ENCODE results near the gene ARID3C.

Gene ARID3C

DNA sequence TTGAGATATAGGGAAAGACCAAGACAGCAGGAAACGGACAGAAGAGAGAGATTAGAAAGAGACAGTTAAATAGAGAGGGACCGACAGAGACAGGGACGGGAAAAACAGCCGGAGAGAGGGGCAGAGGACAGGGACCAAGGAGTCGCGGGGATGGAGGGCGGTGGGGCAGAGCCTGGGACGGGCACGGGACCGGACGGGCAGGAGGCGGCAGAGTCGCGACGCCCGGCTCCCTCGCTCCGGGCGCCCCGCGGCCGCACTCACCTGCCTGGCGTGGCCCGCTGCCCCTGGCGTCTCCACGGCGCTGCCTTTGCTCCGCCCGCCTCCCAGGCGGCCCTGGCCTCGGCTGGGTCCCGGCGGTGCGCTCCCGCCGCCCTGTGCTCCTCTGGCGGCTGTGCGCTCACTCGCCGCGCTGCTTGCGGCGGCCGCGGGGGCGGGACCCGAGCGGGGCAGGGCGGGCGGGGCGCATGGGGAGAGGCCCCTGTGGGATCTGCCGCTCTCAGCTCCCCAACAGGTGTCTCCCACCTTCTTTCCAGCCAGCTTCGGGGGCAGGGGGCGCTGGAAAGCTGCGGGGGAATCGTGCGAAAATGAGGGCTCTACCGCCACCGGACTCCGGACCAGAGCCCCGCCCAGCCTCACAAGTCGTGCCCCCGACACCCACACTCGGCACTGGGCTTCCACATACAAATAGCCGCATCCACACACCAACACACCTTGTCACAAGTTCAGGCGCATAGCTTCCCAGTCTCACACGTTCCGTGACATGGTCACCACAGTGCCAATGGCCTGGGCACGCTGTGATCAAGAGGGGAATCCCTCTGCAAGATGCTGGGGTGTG is at the start of gene ARID3C:
Gene ARID3C (minus strand): TSS at position 411 of the 835 bp plus-strand sequence. CDS start 1,052 bp downstream, outside the sequence.
- ChIA-PET CTCF (no interaction called here), POLR2A (interaction anchor here (0.6 to 1.1 kb wide), 2 partner anchors 8 to 211 kb away, joined by 3 read pairs; partner anchors contain the start of gene DCTN3)
- TF ChIP-seq FOXM1 (IDR thresholded peaks at IDR 0.05; ENCODE audit: borderline replicate concordance): no peak
- DNase-seq (ENCODE audit: extremely low spot score): peak; percentile 58

DNA sequence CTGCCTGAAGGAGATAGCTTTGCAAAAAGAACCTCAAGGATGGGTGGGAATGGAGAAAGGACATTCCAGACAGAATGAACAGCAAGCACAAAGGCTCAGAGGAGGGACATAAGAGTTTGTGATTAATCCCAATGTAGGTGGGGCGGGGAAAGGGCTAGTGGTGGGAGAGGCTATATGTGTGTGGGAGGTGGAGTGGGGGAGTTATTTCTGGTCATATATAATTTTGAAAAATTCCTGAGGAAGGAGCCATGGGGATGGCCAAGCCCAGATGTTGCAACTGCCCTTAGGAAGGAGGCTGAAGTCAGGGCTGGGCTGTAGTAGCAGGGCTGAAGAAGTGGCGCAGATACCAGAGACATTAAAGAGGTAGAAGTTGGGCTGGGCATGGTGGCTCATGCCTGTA is 47.0 kb upstream of the ARID3C start:
- TF ChIP-seq SUZ12 (IDR thresholded peaks at IDR 0.05): no peak
- TF ChIP-seq FOXK2 (IDR thresholded peaks at IDR 0.05): no peak
- no peak for TF ChIP-seq HDGF (IDR thresholded peaks at IDR 0.05; ENCODE audit: borderline replicate concordance)
- no peak for TF ChIP-seq ELF4 (IDR thresholded peaks at IDR 0.05)
- no peak for TF ChIP-seq NFRKB (IDR thresholded peaks at IDR 0.05)
- no peak for TF ChIP-seq ZNF384 (IDR thresholded peaks at IDR 0.05)
- DNase-seq (ENCODE audit: extremely low spot score): no peak
- ChIA-PET CTCF (interaction anchor here (0.7 to 3.2 kb wide), 4 partner anchors 15 to 1300 kb away, joined by 3 to 11 read pairs (median 6); partner anchors contain the start of gene CCL19), POLR2A (no interaction called here)

GRCh38 chr9:34675048-34675714 is 46.3 kb upstream of the ARID3C start:
- peak; percentile 80 for DNase-seq (ENCODE audit: extremely low spot score)
- ChIA-PET CTCF (interaction anchor here (1.0 to 3.2 kb wide), 3 partner anchors 16 to 27 kb away, joined by 3 to 11 read pairs (median 8); partner anchors contain the start of gene CCL19), POLR2A (no interaction called here)
- TF ChIP-seq BHLHE40 (IDR thresholded peaks at IDR 0.05; ENCODE audit: borderline replicate concordance) (no peak), LEF1 (IDR thresholded peaks at IDR 0.05; ENCODE audit: borderline replicate concordance) (no peak), FOXK2 (IDR thresholded peaks at IDR 0.05) (no peak), HDGF (IDR thresholded peaks at IDR 0.05; ENCODE audit: borderline replicate concordance) (no peak), SUZ12 (IDR thresholded peaks at IDR 0.05) (no peak), ELF4 (IDR thresholded peaks at IDR 0.05) (no peak), L3MBTL2 (conservative IDR thresholded peaks at IDR 0.05) (no peak), ARNT (IDR thresholded peaks at IDR 0.05) (no peak), SP1 (IDR thresholded peaks at IDR 0.05) (no peak), FOXA1 (IDR thresholded peaks at IDR 0.05) (no peak)

- TF ChIP-seq FOXM1 (IDR thresholded peaks at IDR 0.05; ENCODE audit: borderline replicate concordance) (no peak), SP1 (IDR thresholded peaks at IDR 0.05) (no peak), PKNOX1 (IDR thresholded peaks at IDR 0.05) (no peak), HDGF (IDR thresholded peaks at IDR 0.05; ENCODE audit: borderline replicate concordance) (no peak), L3MBTL2 (conservative IDR thresholded peaks at IDR 0.05) (no peak), ARNT (IDR thresholded peaks at IDR 0.05) (no peak), BHLHE40 (IDR thresholded peaks at IDR 0.05; ENCODE audit: borderline replicate concordance) (no peak), ELF4 (IDR thresholded peaks at IDR 0.05) (no peak), NFRKB (IDR thresholded peaks at IDR 0.05) (no peak), TARDBP (IDR thresholded peaks at IDR 0.05) (no peak), LEF1 (IDR thresholded peaks at IDR 0.05; ENCODE audit: borderline replicate concordance) (no peak), CTBP1 (IDR thresholded peaks at IDR 0.05; ENCODE audit: borderline replicate concordance) (no peak), SUZ12 (IDR thresholded peaks at IDR 0.05) (no peak), ZNF384 (IDR thresholded peaks at IDR 0.05) (no peak), FOXK2 (IDR thresholded peaks at IDR 0.05) (no peak)
- ChIA-PET CTCF (interaction anchor here (2.2 to 3.2 kb wide), 2 partner anchors 26 to 28 kb away, joined by 8 to 11 read pairs; no protein-coding TSS in a partner anchor), POLR2A (no interaction called here)
- DNase-seq (ENCODE audit: extremely low spot score): no peak
These were observed 45.6 kb upstream of the ARID3C start for GRCh38 chr9:34674440-34674839.

DNA sequence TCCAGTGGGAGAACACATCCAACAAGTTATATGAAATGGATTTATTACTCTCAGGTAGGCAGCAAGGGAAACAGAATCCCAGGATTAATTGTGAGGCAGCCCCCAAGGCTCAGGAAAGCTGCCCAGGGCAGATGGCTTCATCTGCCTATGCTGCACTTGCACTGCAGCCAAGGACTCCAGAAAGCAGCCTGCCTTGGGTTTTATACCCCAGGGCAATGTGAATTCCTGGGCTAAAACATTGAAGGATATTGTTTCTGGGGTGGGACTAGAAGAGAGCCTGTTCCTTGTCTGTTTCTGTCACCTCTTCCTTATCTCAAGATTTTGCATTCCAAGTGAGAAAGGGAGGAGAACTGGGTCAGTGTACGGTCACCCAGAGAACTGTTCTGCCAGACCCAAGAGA is 42.4 kb upstream of the ARID3C start:
- ChIA-PET CTCF (no interaction called here), POLR2A (no interaction called here)
- no peak for DNase-seq (ENCODE audit: extremely low spot score)
- TF ChIP-seq FOXA1 (IDR thresholded peaks at IDR 0.05) (no peak), ELF4 (IDR thresholded peaks at IDR 0.05) (no peak), HDGF (IDR thresholded peaks at IDR 0.05; ENCODE audit: borderline replicate concordance) (no peak), PKNOX1 (IDR thresholded peaks at IDR 0.05) (no peak), CTBP1 (IDR thresholded peaks at IDR 0.05; ENCODE audit: borderline replicate concordance) (no peak), SP1 (IDR thresholded peaks at IDR 0.05) (no peak), NFRKB (IDR thresholded peaks at IDR 0.05) (no peak)

GRCh38 chr9:34669809-34670562 is 41.1 kb upstream of the ARID3C start:
- POLR2A ChIA-PET: no interaction called here
- CTCF ChIA-PET: interaction anchor here (0.8 kb wide), 1 partner anchor 31 kb away, joined by 3 read pairs; no protein-coding TSS in a partner anchor
- TF ChIP-seq BHLHE40 (IDR thresholded peaks at IDR 0.05; ENCODE audit: borderline replicate concordance) (no peak), FOXK2 (IDR thresholded peaks at IDR 0.05) (no peak), PKNOX1 (IDR thresholded peaks at IDR 0.05) (no peak), NFRKB (IDR thresholded peaks at IDR 0.05) (no peak)
- no peak for DNase-seq (ENCODE audit: extremely low spot score)

Measured in HEK293T (cell line).